CD4-positive, alpha-beta T cell treated with Interleukin-17A for 4 hours (primary cell): ENCODE data around the gene TJP2.
"Not testable (repeated sequence)": the region's sequence is repeated elsewhere in the genome, so short reads cannot be mapped to it uniquely, and the experiment has no call there.

ENCODE experiments used
- DNase-seq: peaks from one replicate; pipeline ENCODE4 v3.0.0-alpha.2; 2020; ENCODE audit warnings: mixed read lengths

TJP2 gene

DNA sequence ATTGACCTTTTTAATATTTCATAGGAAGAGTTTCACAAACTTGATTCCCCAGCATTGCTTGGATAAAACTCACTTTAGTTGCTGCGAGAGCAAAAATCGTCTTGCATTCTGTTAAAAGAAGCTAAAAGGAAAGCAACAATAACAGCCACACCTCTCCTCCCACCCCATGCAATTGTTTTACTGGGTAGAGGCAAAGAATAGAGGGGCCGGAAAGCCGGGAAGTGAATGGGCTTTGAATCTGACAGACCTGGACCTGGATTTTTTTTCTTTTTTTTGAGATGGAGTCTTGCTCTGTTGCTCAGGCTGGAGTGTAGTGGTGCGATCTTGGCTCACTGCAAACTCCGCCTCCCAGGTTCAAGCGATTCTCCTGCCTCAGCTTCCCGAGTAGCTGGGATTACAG, 9.5 kb upstream of the TJP2 start:
- not testable (repeated sequence) for DNase-seq

DNA sequence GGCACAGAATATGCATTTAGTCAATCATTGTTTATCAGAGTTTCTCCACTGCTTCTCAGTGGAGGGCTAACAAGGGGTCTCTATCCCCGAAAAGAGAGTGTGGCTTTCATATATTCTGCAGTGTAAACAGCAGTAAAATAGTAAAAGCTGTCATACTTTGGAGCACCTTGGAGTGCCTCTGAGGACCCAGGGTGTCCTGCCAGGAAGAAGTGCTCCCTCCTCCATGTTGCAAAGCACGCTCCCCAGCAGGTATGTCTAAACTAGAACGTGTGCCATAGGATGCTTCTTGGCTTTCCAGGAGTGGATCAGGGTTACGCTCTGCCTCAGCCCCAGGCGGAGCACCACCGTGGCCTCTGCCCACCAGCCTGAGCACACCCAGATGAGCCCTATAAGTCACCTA, 8.5 kb upstream of the TJP2 start:
- DNase-seq: no peak

DNA sequence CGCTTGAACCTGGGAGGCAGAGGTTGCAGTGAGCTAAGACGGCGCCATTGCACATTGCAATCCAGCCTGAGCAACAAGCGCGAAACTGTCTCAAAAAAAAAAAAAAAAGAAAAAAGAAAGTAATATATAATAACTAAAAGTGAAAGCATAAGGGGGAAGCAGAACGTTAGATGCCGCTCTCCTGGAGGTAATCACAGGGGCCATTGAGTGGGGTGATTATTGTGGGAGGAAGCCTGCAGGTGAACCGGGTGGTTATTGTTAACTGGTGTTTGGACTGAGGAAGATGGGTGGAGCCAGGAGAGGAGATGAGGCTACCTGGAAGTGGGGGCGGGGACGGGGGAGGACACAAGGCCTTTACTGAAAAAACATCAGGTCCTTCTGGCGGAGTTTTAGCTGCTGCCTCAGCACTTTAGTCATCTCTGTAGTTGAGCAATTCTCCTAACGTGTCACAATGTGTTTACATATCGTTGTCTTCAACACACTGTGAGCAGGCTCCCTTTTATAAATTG, 5.3 kb upstream of the TJP2 start:
- DNase-seq: peak; percentile 64

DNA sequence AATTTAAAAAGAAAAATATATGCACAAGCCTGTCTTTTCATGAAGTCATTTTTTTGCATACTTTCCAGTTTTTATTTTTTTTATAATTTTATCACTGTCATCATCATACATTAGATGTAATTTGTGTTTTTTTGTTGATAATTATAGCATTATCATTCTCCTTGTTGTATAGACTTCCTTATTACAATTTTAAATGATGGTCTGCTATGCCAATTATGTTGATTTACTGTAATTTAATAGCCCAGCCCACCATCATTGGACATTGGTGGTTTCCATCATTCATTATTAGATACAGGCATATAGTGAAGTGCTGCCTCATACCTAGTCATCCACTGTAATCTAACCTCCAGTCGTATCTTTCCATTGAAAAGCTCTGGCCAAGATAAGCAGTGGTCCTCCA, 3.8 kb upstream of the TJP2 start:
- no peak for DNase-seq

DNA sequence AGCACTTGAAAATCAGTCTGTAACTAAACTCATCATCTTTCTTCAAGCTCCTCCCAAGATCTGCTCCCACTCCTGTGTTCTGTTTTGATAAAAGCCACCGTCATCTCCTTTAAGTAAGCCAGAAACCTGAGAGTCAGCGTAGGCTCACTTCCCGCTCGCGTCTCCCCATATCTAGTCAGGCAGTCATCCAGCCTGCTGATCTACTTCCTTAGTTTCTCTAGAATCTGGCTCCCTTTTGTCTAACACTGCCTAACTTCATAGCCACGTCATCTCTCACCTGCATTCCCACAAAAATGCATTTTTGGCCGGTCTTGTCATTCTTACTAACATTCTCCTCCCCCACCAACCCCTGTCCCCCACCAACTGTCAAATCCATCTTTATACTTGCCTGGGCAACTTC, 3.0 kb upstream of the TJP2 start:
- no peak for DNase-seq

DNA sequence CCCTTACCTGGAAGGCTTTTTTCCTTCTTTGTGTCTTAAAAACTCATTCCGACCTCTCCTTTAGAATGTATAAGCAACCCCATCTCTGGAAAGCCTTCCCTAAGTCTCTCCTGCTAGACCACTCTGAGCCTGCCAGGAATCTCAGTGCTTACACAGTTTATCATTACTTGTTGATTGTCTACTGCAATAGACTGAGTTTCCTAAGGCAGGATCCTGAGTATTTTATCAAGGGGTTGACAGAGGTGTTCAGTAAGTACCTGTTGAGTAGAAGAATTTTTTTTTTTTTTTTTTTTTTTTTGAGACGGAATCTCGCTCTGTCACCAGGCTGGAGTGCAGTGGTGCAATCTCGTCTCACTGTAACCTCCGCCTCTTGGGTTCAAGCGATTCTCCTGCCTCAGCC, 2.6 kb upstream of the TJP2 start:
- DNase-seq: no peak

DNA sequence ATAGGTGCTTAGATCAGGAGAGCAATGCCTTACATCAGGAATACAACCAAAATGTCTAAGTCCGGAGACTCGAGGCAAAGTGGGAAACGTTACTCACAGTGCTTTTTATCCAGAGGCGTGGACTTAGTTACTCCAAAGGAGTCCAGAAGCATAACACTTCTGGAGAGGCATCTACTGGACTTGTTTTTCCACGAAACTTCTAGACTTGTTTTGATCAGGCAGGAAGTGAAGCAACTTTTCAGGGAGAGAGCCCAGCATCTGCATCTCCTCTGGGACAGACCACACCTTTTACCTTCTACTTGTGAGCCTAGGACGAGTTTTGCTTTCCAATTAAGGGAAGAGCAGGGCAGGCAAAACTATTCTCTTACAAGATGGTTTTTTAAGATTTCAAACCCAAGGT, 1.2 kb upstream of the TJP2 start:
- DNase-seq: no peak

DNA sequence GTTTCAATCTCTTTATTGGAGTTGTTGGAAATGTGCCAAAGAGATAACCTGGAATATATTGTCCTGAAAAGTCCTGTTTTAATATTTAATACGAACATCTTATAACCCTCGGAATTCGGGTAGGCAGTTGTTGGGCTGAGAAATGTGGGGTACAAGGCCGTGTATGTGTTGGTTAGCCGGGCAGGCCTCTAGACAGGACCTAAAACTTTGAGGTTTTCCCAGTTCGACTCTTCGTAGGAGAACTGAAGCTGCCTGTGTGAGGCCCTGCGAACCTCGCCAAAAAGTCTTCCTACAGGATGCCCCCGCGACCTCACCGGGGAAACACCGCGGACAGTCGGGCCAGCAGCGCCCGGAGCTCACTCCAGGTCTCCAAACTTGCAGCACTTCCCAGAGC, 583 bp upstream of the TJP2 start:
- DNase-seq: no peak

DNA sequence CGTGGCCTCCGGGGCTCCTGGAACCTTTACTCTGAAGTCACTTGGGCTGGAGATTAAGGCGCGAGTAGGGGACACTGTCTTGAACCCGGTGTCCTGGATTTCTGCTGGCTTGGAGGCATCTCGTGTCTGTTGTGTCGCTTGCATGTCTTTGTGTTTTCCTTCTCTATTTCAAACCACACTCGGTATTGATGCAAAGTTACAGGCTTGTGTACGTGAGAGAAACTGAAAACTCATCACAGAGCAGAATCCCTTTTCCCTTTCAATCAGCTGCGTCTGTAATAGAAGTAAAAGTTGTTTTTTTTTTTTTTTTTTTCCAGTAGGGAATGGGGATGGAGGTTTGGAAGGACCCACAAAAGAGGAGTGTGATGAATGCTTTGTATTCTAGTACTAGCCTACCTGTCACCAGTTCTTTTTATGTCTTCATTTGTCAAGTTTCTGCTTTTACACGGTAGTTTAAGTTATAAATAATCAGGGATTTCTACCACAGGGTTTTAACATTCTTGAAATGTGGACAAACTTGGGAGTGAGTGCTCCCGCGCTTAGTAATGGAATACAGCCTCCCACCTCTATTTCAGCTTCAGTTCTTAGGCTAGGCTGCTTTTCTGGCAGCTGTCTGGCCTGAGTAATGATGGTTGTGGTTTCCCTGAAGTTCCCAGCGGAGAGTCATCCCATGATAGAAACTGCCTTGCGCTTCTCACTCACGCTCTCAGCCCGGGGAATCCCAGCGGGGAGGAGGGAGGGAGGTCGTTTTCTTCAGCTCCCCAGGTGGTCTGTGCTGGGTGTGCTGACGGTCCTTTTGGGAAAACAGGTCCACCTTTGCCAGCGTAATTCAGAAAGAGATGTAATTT, 763 bp downstream of the TJP2 start:
- DNase-seq: peak; percentile 24

DNA sequence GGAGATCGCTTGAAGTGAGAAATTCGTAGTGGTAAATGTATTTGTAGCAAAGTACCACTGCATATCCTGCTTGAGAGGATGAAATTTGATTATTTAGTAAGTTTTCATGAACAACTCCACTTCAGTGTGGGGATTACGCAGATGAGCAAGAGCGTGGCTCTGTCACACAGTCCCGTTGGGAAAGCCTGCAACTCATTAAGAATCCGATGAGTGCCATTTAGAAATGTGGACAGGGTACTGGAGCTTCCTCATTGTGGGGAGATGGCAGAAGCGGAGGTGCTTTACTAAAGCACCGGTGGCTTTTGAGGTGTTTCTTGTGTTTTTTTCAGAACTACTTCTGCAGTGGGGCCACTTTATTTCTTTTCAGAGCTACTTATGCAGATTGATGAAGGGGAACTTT, 1.4 kb downstream of the TJP2 start:
- no peak for DNase-seq

DNA sequence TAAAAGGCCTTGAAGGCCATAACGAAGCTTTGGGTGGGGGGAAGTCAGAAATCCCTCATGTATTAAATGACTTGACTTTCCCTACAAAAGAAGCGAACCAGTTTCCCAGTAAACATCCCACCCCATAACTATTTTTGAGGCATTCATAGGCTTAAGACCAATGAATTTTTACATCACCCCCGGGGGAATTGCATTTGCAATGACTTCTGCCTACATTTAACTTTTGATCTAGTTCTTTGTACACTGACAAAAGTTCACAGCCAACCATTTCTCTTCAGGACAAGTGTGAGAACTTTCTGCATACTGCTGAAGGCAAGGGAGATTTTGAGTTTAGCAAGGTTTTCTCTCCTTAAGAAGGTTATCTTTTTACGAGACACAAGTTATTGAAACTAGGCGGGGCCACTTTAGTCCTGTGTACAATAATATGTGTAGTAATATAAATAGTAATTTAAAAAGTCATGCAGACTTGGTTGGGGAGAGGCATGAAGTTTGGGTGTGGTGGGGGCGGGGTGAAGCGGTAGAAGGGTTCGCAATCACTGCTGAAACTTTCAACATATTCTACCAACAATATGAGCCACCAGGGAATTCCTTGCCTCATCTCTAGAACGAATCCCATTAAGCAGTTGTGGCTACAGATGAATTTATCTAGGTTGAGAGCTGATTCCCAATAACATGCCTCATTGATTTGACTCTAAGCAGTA, 2.5 kb downstream of the TJP2 start:
- DNase-seq: no peak

DNA sequence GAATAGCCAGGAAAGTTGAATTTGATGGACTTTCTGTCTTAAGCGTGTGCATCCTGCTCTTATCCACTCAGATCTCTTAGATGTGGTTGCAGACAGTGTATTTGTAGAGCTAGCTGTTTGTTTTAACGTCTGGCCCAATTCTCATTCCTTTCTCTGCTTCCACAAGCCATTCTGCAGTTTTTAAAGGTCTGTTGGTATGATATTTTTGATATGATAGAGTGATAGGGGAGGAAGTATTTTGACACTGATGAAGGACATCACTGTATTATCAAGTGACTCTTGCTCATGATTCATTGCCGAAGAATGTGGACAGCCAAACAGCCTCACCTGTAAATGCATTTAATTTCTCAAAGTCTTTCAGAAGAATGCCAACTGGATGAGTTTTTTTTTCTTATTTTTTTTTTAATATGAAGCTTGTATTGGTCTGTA, 4.5 kb downstream of the TJP2 start:
- DNase-seq: no peak

DNA sequence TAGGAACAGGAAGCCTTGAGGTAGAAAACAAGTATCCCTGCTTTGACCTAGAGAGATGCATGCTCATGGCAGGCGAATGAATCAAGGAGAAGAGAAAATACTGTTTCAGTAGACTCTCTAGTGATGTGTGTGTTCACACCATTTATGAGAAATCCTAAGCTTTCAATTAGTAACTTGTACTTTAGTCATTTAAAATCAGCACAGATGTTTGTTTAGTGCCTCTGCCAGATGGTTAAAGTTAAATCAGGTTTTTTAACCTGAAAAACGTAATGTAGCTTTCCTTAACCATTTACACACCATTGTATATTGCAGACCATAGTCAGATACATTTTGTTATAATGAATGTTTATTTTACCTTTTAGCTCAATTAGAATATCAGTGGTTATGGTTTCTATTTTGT, 5.0 kb downstream of the TJP2 start:
- DNase-seq: no peak

DNA sequence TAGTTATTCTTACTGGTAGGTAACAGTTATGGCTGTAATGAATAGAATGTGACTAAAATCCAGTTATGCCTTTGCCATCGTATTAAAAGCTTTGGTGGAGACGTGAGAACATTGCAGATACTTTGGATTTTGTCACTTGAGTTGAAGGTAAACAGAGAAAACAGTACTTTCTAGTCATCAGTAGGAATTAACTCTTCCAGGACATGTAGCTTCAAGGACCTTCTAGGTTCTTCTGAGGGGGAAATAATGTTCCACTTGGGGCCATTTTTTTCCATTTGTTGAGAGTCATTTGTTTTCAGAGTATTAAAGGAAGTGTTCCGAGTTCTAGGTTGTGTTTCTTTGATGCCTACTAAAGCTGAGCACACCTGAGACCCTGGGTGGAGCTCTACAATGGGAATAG, 6.1 kb downstream of the TJP2 start:
- DNase-seq: no peak

DNA sequence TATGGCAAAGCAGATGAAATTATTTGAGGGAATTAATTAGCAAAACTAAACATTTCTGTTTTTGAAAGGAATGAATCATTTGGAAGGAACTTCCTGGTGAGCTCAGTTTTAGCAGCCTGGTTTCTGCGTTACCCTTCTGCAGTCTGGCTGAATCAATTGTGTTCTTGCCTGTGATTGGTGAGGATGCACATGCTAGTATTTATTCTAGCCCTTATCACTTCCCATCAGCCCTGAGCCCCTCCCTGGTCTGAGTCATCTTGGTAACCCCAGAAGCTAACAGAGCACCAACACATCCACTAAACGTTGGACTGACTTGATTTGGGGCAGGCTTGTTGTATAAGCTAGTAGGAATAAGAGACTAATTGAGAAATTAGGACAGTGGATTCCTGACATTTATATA, 6.6 kb downstream of the TJP2 start:
- DNase-seq: peak; percentile 57

DNA sequence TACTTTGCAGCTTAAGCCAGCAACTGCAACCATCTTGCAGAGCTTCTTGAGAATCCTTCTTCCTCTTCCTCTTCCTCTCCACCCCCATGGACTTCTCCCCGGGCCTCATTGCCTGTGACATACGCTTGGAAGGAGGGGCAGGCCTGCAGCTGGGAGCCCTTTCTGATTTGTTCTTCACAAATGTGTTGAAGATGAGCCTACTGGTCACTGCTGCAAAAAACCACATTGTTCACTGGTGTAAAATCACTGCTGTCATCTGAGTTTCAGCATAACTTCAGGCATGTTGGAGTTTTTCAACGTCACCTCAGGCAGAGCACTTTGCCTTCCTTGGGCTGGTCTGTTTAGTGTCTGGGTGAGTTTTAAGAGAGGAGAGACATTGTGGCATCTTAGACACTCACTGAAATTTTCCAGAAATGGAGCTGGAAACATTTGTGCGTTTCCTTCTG, 7.9 kb downstream of the TJP2 start:
- no peak for DNase-seq

DNA sequence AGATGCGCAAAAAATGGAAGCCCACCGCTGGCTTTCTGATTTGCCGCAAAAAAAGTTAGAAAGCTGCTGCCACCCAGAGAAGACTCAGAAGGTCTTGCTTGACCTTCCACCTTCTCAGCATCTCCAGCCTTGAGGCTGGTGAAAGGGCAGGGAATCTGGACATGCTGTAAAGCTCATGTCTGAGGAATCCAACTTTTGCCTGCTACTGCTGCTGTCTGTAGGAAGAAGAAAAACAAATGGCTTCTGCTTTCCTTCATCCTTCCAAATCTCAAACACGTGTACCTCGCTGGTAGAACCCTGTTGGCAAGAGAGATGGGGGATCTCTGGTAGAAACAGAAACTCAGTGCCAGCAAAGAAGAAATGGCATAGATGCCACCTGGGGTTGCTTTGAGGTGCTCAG, 10.2 kb downstream of the TJP2 start:
- DNase-seq: no peak

DNA sequence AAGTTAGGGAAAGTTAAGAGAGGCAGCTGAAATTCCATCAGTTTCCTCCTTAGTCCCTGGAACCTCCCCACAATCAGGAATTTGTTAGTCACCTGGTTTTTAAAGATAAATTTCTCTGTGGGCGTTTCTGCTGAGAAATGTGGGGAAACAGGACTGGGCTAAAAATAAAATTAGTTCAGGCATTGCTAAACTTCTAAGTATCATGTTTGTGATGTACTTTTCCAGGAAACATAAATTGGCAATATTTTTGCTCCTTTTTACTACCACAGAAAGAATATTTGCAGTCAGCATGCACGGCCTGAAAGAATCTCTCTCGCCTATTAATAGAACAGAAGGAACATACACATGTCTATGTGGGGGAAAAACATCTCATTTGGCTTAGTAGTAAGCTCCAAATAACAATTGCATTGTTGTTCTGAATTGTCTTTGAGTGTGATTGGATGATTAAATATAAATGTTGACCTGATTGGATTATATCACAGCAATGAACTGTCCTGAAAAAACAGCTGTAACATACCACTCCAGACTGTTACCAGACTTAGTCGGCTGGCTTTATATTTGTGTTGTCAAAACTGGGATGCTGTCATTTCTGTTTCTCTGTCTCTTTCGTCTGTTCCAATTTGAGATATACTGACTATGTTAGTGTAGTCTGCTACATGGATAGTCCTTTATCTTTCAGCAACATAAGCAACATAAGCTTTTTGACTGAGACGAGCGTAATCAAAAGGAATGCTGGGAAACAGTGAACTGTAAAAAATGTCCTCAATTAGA, 12.9 kb downstream of the TJP2 start:
- DNase-seq: no peak

DNA sequence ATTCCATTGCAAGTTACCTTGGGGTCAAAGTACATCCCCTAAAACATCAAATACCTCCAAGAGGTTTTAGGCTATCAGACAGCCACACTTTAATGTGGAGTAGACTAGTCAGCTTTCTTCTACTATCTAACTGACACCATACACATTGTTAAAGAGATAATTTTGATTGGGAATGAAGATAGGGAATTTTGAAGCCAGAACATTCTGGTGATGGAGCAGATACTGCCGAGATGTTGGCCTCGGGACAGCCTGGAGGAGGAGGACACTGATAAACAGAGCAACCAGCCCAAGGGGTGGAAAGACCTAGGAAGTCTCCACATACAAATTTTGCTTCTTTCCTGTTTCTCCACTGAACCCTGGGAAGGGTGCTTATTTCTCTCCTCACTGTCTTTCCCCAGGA, 14.9 kb downstream of the TJP2 start:
- DNase-seq: no peak

DNA sequence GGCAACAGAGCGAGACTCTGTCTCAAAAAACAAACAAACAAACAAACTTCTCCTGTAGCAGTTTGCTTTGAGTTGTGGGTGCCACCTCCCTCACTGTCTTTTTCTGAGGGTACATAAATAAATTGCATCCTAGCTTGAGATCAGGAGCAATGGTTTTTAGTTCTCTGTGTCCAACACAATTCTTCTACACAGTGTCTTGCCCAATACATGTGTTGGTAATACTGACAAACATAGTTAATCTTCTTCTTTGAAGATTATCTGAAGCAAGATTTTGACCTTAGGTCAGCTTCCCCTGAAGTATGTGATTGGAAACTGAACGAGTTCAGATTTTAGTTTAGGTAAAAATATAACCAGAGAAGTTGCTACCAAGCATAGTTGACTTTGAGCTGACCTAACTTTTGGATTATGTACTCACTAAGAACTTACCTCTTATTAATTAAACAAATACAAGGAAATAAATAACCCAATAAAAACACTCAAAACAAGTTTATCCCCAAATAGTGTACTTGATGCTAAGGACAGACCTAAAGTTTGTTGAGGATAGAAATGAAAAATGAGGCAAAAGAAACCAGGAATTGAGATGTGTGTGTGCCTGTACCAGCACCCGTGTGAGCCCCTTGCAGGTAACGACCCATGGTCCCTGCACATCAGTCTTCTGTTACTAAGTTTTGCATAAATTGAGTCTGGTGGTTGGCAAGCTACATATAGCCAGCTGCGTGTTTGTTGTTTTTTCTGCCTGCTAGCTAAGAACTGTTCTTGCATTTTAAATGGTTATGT, 16.2 kb downstream of the TJP2 start:
- DNase-seq: no peak

DNA sequence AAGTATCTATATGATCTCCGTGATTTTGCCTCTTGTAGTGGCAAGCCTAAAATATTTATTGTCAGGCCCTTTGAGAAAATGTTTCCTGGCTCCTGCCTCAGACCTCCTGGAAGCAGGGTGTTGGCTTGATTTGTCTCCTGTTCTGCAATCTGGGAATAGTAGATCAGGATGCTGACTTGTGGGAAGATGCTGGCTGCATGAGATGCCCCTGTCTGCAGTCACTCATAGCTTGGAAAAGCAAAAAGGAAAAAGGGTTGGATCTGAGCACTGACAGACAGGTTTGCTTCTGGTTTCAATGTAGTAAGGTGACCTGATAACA, 16.7 kb downstream of the TJP2 start:
- no peak for DNase-seq

DNA sequence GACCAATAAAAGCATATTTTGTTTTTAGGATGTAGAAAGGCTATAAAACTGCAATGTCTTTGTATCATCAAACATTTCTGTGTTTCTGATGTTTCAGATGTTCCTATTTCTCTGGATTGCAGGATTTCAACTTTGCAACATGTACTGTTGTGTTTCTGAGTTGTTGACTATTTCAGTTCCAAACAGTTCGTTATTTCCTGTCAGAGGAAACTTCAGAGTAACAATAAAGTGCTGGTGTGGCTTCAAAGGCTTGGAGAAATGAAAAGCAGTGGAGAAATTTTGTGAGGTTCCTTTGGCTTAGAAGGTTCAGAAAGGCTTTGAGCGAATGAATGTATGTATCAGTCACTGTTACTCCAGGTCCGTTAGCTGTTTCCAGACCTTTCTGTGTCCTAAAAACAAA, 17.2 kb downstream of the TJP2 start:
- no peak for DNase-seq

DNA sequence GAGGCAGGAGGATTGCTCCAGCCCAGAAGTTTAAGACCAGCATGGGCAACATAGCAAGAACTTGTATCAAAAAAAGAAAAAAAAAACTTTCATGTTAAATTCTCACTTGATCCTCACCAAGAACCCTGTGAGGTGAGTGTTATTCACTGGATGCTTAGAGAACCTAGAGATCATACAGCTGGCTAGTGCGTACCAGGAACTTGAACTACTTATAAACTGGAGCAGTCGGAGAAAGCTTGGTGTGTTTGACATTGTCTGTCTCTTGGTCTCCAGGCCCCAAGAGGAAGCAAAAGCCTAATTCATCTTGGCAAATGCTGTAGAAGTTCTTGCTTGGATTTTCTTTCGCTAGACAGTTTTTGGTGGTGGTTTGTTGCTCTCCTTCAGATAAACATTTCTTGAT, 18.1 kb downstream of the TJP2 start:
- no peak for DNase-seq
